Natural killer cell (primary cell): ENCODE measurements around the gene N4BP2. TPM values are rescaled to one million over a fixed set of nuclear protein-coding genes. Genes with fewer than 3 reads are reported as not detected.
"Not testable (repeated sequence)": the region's sequence is repeated elsewhere in the genome, so short reads cannot be mapped to it uniquely, and the experiment has no call there.

Experiments used
- ATAC-seq, 3 donors: fragments of 150-1000 bp in 2 of 3; fragments of 200-7000 bp in 1 of 3; cut with Tn5 transposase; 1 replicate in 1 of 3; 2 replicates in 2 of 3; pipeline ENCODE4 v1.10.0; 2021; ENCODE audit warnings: mild to moderate bottlenecking in 2 of 3, moderate library complexity in 2 of 3
- DNase-seq, 2 donors: peaks; one replicate each; pipeline versions ENCODE4 v3.0.0 to v3.0.0-alpha.2; 2013 to 2021; ENCODE audit warnings: mixed read lengths in 1 of 2
- H3K27ac ChIP-seq: one replicate; pipeline ENCODE4 v1.5.1; 2013; ENCODE audit warnings: mild to moderate bottlenecking, low read length
- H3K27me3 ChIP-seq: one replicate; pipeline ENCODE4 v1.6.1; 2013; ENCODE audit warnings: low read length; ENCODE audit not compliant: control insufficient read depth, insufficient read depth
- H3K36me3 ChIP-seq: one replicate; pipeline ENCODE4 v1.6.1; 2013; ENCODE audit warnings: low read length; ENCODE audit not compliant: control insufficient read depth, insufficient read depth
- H3K4me1 ChIP-seq: one replicate; pipeline ENCODE4 v1.6.1; 2013; ENCODE audit warnings: low read length; ENCODE audit not compliant: control insufficient read depth, insufficient read depth
- H3K4me3 ChIP-seq: one replicate; pipeline ENCODE4 v1.5.1; 2013; ENCODE audit warnings: low read length
- H3K9me3 ChIP-seq: one replicate; pipeline ENCODE4 v1.6.1; 2013; ENCODE audit warnings: low read length; ENCODE audit not compliant: control insufficient read depth, insufficient read depth
- H3K27ac Mint-ChIP-seq, 2 donors: one replicate each; pipeline ENCODE4 v1.8.0; 2022; ENCODE audit warnings: mild to moderate bottlenecking in 2 of 2, mixed read lengths in 2 of 2, moderate library complexity in 1 of 2
- H3K27me3 Mint-ChIP-seq, 2 donors: one replicate each; pipeline ENCODE4 v1.8.0; 2022; ENCODE audit warnings: low read depth in 2 of 2, mixed read lengths in 2 of 2
- H3K36me3 Mint-ChIP-seq: one replicate; pipeline ENCODE4 v1.8.0; 2022; ENCODE audit warnings: mixed read lengths
- H3K4me1 Mint-ChIP-seq, 2 donors: one replicate each; pipeline ENCODE4 v1.8.0; 2022; ENCODE audit warnings: mixed read lengths in 2 of 2
- H3K4me3 Mint-ChIP-seq: one replicate; pipeline ENCODE4 v1.8.0; 2022; ENCODE audit warnings: mild to moderate bottlenecking, moderate library complexity, mixed read lengths
- H3K9me3 Mint-ChIP-seq, 2 donors: one replicate each; pipeline ENCODE4 v1.8.0; 2022; ENCODE audit warnings: mixed read lengths in 2 of 2
- WGBS: methylation state at CpG from one replicate; pipeline ENCODE4 v1.1.7; 2013; ENCODE audit warnings: missing lambda C conversion rate; ENCODE audit not compliant: insufficient coverage; 5-methylcytosine and 5-hydroxymethylcytosine counted together
- intact Hi-C: fragments of 100-400 bp; cut with micrococcal nuclease; formaldehyde crosslinking; loops from one replicate; pipeline ENCODE4 v1.14.2; 2022
- total RNA-seq, 4 donors: library from RNA; stranded (reverse); fragments of 120-200 nt in 1 of 4; gene quantifications; one replicate each; pipeline versions ENCODE4 v1.2.3 to v1.2.4, GENCODE V29; 2013 to 2022
- TF ChIP-seq, protein P1 (sequence below): fragments of 200-600 bp; IDR thresholded peaks from one replicate; pipeline ENCODE4 v1.8.0; 2022; ENCODE audit warnings: antibody characterized with exemption

The N4BP2 gene
- total RNA-seq, 3 donors from 2014 or later (not counting 1 experiment from before 2014, with no cell fraction given) = 16.4 to 22.4 (median 17.5) TPM

DNA sequence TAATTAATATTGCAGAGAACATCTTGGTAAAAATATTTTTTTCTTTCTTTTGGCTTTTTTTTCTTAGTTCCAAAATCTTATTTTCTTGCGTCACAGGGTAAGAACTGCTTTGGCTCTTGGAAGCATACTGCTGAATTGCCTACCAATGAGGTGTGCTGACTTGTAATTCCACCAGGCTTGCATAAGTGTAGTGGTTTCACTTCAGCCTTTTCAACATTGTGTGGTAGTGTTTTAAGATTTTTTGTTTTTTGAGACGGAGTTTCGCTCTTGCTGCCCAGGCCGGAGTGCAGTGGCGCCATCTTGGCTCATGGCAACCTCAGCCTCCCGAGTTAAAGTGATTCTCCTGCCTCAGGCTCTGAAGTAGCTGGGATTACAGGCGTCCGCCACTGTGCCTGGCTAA is 42.4 kb downstream of the N4BP2 start:
- H3K36me3 ChIP-seq = peaks cover 9% of the 10 kb centered on the region
- H3K27me3 ChIP-seq = no peaks in the 10 kb centered on the region
- Mint-ChIP-seq H3K4me1 (no peaks in the 10 kb centered on the region), H3K27ac (no peak overlapping the region), H3K4me3 (no peak overlapping the region), H3K9me3 (no peaks in the 10 kb centered on the region), H3K36me3 (peaks cover 10% of the 10 kb centered on the region), H3K27me3 (no peaks in the 10 kb centered on the region)
- TF ChIP-seq, protein P1, sequence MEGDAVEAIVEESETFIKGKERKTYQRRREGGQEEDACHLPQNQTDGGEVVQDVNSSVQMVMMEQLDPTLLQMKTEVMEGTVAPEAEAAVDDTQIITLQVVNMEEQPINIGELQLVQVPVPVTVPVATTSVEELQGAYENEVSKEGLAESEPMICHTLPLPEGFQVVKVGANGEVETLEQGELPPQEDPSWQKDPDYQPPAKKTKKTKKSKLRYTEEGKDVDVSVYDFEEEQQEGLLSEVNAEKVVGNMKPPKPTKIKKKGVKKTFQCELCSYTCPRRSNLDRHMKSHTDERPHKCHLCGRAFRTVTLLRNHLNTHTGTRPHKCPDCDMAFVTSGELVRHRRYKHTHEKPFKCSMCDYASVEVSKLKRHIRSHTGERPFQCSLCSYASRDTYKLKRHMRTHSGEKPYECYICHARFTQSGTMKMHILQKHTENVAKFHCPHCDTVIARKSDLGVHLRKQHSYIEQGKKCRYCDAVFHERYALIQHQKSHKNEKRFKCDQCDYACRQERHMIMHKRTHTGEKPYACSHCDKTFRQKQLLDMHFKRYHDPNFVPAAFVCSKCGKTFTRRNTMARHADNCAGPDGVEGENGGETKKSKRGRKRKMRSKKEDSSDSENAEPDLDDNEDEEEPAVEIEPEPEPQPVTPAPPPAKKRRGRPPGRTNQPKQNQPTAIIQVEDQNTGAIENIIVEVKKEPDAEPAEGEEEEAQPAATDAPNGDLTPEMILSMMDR = no peak
- no peak for DNase-seq
- intact Hi-C loops = no loop called here
- H3K4me1 ChIP-seq = no peaks in the 10 kb centered on the region
- H3K4me3 ChIP-seq = no peak overlapping the region
- no peak for ATAC-seq
- H3K9me3 ChIP-seq = no peaks in the 10 kb centered on the region
- H3K27ac ChIP-seq = no peak overlapping the region
- WGBS = 94% methylated on average over 8 of the region's 8 CpGs

DNA sequence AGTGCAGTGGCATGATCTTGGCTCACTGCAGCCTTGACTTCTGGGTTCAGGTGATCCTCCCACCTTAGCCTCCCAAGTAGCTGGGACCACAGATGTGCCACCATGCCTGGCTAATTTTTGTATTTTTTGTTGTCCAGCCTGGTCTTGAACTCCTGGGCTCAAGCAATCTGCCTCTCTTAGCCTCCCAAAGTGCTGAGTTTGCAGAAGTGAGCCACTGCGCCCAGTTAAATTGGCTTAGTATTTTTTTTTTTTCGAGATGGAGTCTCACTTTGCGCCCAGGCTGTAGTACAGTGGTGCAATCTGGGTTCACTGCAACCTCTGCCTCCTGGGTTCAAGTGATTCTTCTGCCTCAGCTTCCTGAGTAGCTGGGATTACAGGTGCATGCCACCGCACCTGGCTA is 50.5 kb downstream of the N4BP2 start:
- H3K9me3 Mint-ChIP-seq, H3K27me3 ChIP-seq, ATAC-seq, H3K9me3 ChIP-seq, H3K27me3 Mint-ChIP-seq, H3K4me1 Mint-ChIP-seq, H3K27ac ChIP-seq, DNase-seq, H3K4me1 ChIP-seq, H3K4me3 Mint-ChIP-seq, intact Hi-C loops, H3K4me3 ChIP-seq, H3K27ac Mint-ChIP-seq: not testable (repeated sequence)
- peaks cover 14% of the 10 kb centered on the region for H3K36me3 ChIP-seq
- WGBS = 96% methylated on average over 4 of the region's 4 CpGs
- peaks cover 10% of the 10 kb centered on the region for H3K36me3 Mint-ChIP-seq

DNA sequence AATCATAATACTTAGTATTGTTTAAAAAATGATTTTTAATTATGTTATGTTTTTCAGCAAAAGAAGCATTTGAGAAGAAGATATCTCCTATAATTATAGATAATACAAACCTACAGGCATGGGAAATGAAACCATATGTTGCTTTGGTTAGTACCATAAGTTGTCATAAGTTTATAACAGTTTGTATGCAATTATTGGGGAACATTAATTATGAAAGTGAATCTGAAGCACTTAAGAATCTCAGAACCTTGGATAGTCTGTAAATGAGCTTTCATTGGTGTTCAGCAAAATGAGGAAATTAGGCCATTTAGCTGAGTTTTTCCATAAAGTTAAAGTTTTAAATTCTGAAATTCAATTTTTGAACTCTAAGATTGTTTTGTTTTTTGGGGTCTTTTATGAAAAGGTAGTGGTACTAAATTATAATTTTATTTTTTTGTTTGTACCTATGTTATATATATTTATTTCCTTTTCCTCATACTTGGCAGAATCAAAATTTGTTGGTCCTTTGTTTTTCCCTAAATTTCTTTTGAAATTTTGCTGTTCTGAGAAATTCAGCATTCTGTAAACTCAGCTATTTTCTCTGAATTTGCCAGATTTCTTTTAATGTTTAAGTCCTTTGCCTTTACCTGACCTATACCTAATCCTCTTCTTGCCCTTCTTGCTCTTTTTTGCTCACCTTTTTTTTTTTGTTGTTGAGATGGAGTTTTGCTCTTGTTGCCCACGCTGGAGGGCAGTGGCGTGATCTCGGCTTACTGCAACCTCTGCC is 55.6 kb downstream of the N4BP2 start:
- 100% methylated on average over 3 of the region's 3 CpGs for WGBS

DNA sequence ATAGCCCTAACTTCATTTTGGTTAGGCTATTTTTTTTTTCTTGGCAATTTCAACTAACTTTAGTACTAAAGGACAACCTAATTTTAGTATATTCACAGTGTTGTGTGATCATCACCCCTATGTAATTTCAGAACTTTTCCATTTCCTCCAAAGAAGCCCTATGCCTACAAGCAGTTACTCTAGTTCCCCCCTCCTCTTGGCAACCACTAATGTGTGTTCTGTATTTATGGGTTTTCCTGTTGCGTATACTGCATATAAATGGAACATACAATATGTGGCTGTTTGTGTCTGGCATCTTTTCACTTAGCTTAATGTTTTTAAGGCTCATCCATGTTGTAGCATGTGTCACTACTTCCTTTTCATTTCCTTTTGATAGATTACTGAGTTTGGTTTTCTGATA is 57.6 kb downstream of the N4BP2 start:
- Histone ChIP-seq H3K9me3 (no peaks in the 10 kb centered on the region), H3K4me1 (no peaks in the 10 kb centered on the region), H3K27me3 (no peaks in the 10 kb centered on the region), H3K36me3 (peaks cover 21% of the 10 kb centered on the region), H3K27ac (no peak overlapping the region), H3K4me3 (no peak overlapping the region)
- Mint-ChIP-seq H3K27me3 (no peaks in the 10 kb centered on the region), H3K9me3 (no peaks in the 10 kb centered on the region), H3K27ac (no peak overlapping the region), H3K4me3 (no peak overlapping the region), H3K4me1 (peaks cover 0 to 4% of the 10 kb centered on the region in 2 donors), H3K36me3 (no peaks in the 10 kb centered on the region)
- intact Hi-C loops = no loop called here
- TF ChIP-seq, protein P1 = no peak
- ATAC-seq (no peak), DNase-seq (no peak)
- no CpG with 5 or more reads among the region's 1 CpG for WGBS

More for the DNA sequence above, 55.6 kb downstream of the N4BP2 start:
- H3K27ac ChIP-seq = no peak overlapping the region
- no peaks in the 10 kb centered on the region for H3K27me3 ChIP-seq
- peaks cover 16% of the 10 kb centered on the region for H3K36me3 ChIP-seq
- H3K4me1 ChIP-seq = no peaks in the 10 kb centered on the region
- no peak overlapping the region for H3K4me3 ChIP-seq
- intact Hi-C loops = no loop called here
- ATAC-seq = no peak
- Mint-ChIP-seq H3K4me1 (peaks cover 0 to 4% of the 10 kb centered on the region in 2 donors), H3K9me3 (no peaks in the 10 kb centered on the region), H3K27ac (no peak overlapping the region), H3K27me3 (no peaks in the 10 kb centered on the region), H3K4me3 (no peak overlapping the region), H3K36me3 (no peaks in the 10 kb centered on the region)
- no peak for DNase-seq
- no peaks in the 10 kb centered on the region for H3K9me3 ChIP-seq
- TF ChIP-seq, protein P1 = no peak
